ENCODE data around the gene ZFAND2A.

The ZFAND2A gene

DNA sequence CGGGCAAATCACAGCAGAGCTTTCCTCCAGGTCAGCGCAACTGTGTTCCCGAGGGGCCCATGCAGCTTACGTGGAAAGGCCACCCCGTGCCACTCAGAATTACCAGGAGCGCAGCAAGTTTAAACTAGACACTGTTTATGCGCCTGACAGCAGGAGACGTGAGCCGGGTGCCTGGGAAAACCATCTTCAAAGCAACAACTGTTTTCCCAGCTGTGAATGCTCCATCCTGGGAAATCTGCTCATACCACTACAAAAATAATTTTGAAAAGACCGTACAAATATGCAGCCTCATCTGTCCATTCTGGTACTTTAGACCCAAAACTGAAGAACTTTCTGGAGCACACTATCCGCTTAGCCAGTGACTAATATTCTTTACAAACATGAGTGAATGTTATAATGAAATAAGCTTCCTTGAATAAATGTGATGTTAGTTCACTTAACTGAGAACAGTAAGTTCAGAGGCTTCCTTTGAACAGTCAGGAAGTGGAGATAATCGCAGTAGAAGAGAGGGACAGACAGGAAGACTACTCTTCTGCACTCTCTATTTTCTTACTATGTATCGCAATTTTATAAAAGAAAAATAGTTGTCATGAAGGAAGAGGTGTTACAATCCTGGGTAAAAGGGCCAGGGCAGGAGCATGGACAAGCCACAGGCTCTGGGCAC, 55.3 kb downstream of the ZFAND2A start:
- TF ChIP-seq CTCF (IDR thresholded peaks at IDR 0.05; ENCODE audit: low read length): no peak
- TF ChIP-seq EZH2 (IDR thresholded peaks at IDR 0.05; ENCODE audit: borderline replicate concordance, low read length): no peak
- H2AFZ ChIP-seq (ENCODE audit: low read length): no peak overlapping the region
- no peaks in the 10 kb centered on the region for H3K79me2 ChIP-seq (ENCODE audit: insufficient read depth, low read length)
- no peak overlapping the region for H3K27ac ChIP-seq (ENCODE audit: low read depth, low read length, poor library complexity, severe bottlenecking)
- no peaks in the 10 kb centered on the region; the same call in 1 of the 2 replicates for H3K36me3 ChIP-seq (ENCODE audit: insufficient read depth, low read length)
- H3K9ac ChIP-seq (ENCODE audit: low read length): no peak overlapping the region
- H3K9me2 ChIP-seq (ENCODE audit: low read depth, low read length): no peaks in the 10 kb centered on the region
- H3F3A ChIP-seq (ENCODE audit: insufficient read depth, low read length): no peaks in the 10 kb centered on the region
- H3K4me3 ChIP-seq (ENCODE audit: low read depth, low read length, poor library complexity, severe bottlenecking): no peak overlapping the region
- H3K4me2 ChIP-seq (ENCODE audit: low read length): no peak overlapping the region
- H3K9me3 ChIP-seq (ENCODE audit: low read length): no peaks in the 10 kb centered on the region
- H3K4me1 ChIP-seq (ENCODE audit: insufficient read depth, low read length, severe bottlenecking): no peaks in the 10 kb centered on the region
- no peaks in the 10 kb centered on the region for H4K20me1 ChIP-seq (ENCODE audit: insufficient read depth, low read length)
- H3K27me3 ChIP-seq (ENCODE audit: insufficient read depth, low read length): no peaks in the 10 kb centered on the region

GRCh38 chr7:1103789-1104515, 56.0 kb downstream of the ZFAND2A start:
- Histone ChIP-seq H3K27me3 (ENCODE audit: insufficient read depth, low read length) (no peaks in the 10 kb centered on the region), H3K4me2 (ENCODE audit: low read length) (no peak overlapping the region), H3K79me2 (ENCODE audit: insufficient read depth, low read length) (no peaks in the 10 kb centered on the region), H3K4me1 (ENCODE audit: insufficient read depth, low read length, severe bottlenecking) (no peaks in the 10 kb centered on the region), H3K9me2 (ENCODE audit: low read depth, low read length) (no peaks in the 10 kb centered on the region), H3F3A (ENCODE audit: insufficient read depth, low read length) (no peaks in the 10 kb centered on the region), H3K4me3 (ENCODE audit: low read depth, low read length, poor library complexity, severe bottlenecking) (no peak overlapping the region), H2AFZ (ENCODE audit: low read length) (no peak overlapping the region), H3K36me3 (ENCODE audit: insufficient read depth, low read length) (no peaks in the 10 kb centered on the region; the same call in 1 of the 2 replicates), H4K20me1 (ENCODE audit: insufficient read depth, low read length) (no peaks in the 10 kb centered on the region), H3K9ac (ENCODE audit: low read length) (no peak overlapping the region), H3K9me3 (ENCODE audit: low read length) (no peaks in the 10 kb centered on the region), H3K27ac (ENCODE audit: low read depth, low read length, poor library complexity, severe bottlenecking) (no peak overlapping the region)
- TF ChIP-seq CTCF (IDR thresholded peaks at IDR 0.05; ENCODE audit: low read length) (no peak), EZH2 (IDR thresholded peaks at IDR 0.05; ENCODE audit: borderline replicate concordance, low read length) (no peak)

GRCh38 chr7:1103009-1103788, 56.8 kb downstream of the ZFAND2A start:
- H3K9ac ChIP-seq (ENCODE audit: low read length): no peak overlapping the region
- H3F3A ChIP-seq (ENCODE audit: insufficient read depth, low read length): no peaks in the 10 kb centered on the region
- H3K4me1 ChIP-seq (ENCODE audit: insufficient read depth, low read length, severe bottlenecking): no peaks in the 10 kb centered on the region
- H2AFZ ChIP-seq (ENCODE audit: low read length): no peak overlapping the region
- H3K36me3 ChIP-seq (ENCODE audit: insufficient read depth, low read length): peaks cover 6% of the 10 kb centered on the region; the same call in 1 of the 2 replicates
- H3K79me2 ChIP-seq (ENCODE audit: insufficient read depth, low read length): no peaks in the 10 kb centered on the region
- H3K9me3 ChIP-seq (ENCODE audit: low read length): no peaks in the 10 kb centered on the region
- H3K4me3 ChIP-seq (ENCODE audit: low read depth, low read length, poor library complexity, severe bottlenecking): no peak overlapping the region
- no peaks in the 10 kb centered on the region for H4K20me1 ChIP-seq (ENCODE audit: insufficient read depth, low read length)
- peaks cover 5% of the 10 kb centered on the region; the same call in 1 of the 2 replicates for H3K27me3 ChIP-seq (ENCODE audit: insufficient read depth, low read length)
- H3K4me2 ChIP-seq (ENCODE audit: low read length): no peak overlapping the region
- no peak overlapping the region for H3K27ac ChIP-seq (ENCODE audit: low read depth, low read length, poor library complexity, severe bottlenecking)
- TF ChIP-seq EZH2 (IDR thresholded peaks at IDR 0.05; ENCODE audit: borderline replicate concordance, low read length) (no peak), CTCF (IDR thresholded peaks at IDR 0.05; ENCODE audit: low read length) (no peak)
- no peaks in the 10 kb centered on the region for H3K9me2 ChIP-seq (ENCODE audit: low read depth, low read length)

Data from OCI-LY1 (cell line).